ENCODE data around the gene RABGAP1L.
"Not testable (repeated sequence)": the region's sequence is repeated elsewhere in the genome, so short reads cannot be mapped to it uniquely, and the experiment has no call there.

The RABGAP1L gene

GRCh38 chr1:174448531-174448883 lies 289.2 kb downstream of the RABGAP1L start:
- DNase-seq (ENCODE audit: low read depth), result no peak

- DNase-seq (ENCODE audit: low read depth), result no peak
Measured at GRCh38 chr1:174448974-174449373, 289.7 kb downstream of the RABGAP1L start.

- DNase-seq (ENCODE audit: low read depth), result no peak
Measured at GRCh38 chr1:174451408-174451807, 292.1 kb downstream of the RABGAP1L start.

- no peak for DNase-seq (ENCODE audit: low read depth)
Measured at GRCh38 chr1:174465855-174466254, 306.5 kb downstream of the RABGAP1L start.

GRCh38 chr1:174466607-174467006 lies 307.3 kb downstream of the RABGAP1L start:
- no peak for DNase-seq (ENCODE audit: low read depth)

- DNase-seq (ENCODE audit: low read depth), result no peak
Measured at GRCh38 chr1:174469052-174469451, 309.7 kb downstream of the RABGAP1L start.

- no peak for DNase-seq (ENCODE audit: low read depth)
Measured at GRCh38 chr1:174469687-174470086, 310.4 kb downstream of the RABGAP1L start.

- no peak for DNase-seq (ENCODE audit: low read depth)
Measured at GRCh38 chr1:174479281-174479680, 320.0 kb downstream of the RABGAP1L start.

GRCh38 chr1:174480324-174480723 lies 321.0 kb downstream of the RABGAP1L start:
- no peak for DNase-seq (ENCODE audit: low read depth)

GRCh38 chr1:174491606-174492005 lies 332.3 kb downstream of the RABGAP1L start:
- no peak for DNase-seq (ENCODE audit: low read depth)

GRCh38 chr1:174497478-174497877 lies 338.2 kb downstream of the RABGAP1L start:
- DNase-seq (ENCODE audit: low read depth), result no peak

GRCh38 chr1:174516755-174517154 lies 357.4 kb downstream of the RABGAP1L start:
- not testable (repeated sequence) for DNase-seq (ENCODE audit: low read depth)

- DNase-seq (ENCODE audit: low read depth), result no peak
Measured at GRCh38 chr1:174519844-174520243, 360.5 kb downstream of the RABGAP1L start.

- DNase-seq (ENCODE audit: low read depth), result no peak
Measured at GRCh38 chr1:174531751-174532150, 372.4 kb downstream of the RABGAP1L start.

GRCh38 chr1:174534789-174535188 lies 375.5 kb downstream of the RABGAP1L start:
- DNase-seq (ENCODE audit: low read depth), result no peak

- no peak for DNase-seq (ENCODE audit: low read depth)
Measured at GRCh38 chr1:174535207-174535606, 375.9 kb downstream of the RABGAP1L start.

- DNase-seq (ENCODE audit: low read depth), result not testable (repeated sequence)
Measured at GRCh38 chr1:174543421-174543820, 384.1 kb downstream of the RABGAP1L start.

GRCh38 chr1:174550296-174550695 lies 391.0 kb downstream of the RABGAP1L start:
- DNase-seq (ENCODE audit: low read depth), result no peak

- no peak for DNase-seq (ENCODE audit: low read depth)
Measured at GRCh38 chr1:174556392-174556791, 397.1 kb downstream of the RABGAP1L start.

- DNase-seq (ENCODE audit: low read depth), result no peak
Measured at GRCh38 chr1:174568551-174568950, 409.2 kb downstream of the RABGAP1L start.

- no peak for DNase-seq (ENCODE audit: low read depth)
Measured at GRCh38 chr1:174569240-174569639, 409.9 kb downstream of the RABGAP1L start.

- DNase-seq (ENCODE audit: low read depth), result no peak
Measured at GRCh38 chr1:174572771-174573170, 413.5 kb downstream of the RABGAP1L start.

- not testable (repeated sequence) for DNase-seq (ENCODE audit: low read depth)
Measured at GRCh38 chr1:174576120-174576519, 416.8 kb downstream of the RABGAP1L start.

- DNase-seq (ENCODE audit: low read depth), result no peak
Measured at GRCh38 chr1:174577681-174578080, 418.4 kb downstream of the RABGAP1L start.

- no peak for DNase-seq (ENCODE audit: low read depth)
Measured at GRCh38 chr1:174580801-174581200, 421.5 kb downstream of the RABGAP1L start.
